CD4-positive, alpha-beta T cell (primary cell): ENCODE results near the gene FAM83E. TPM values are rescaled to one million over a fixed set of nuclear protein-coding genes. Genes with fewer than 3 reads are reported as not detected.
A peak's percentile ranks its signal among the peaks of the same experiment; 100 is the strongest.

Experiments used
- ATAC-seq: fragments of 200-7000 bp; cut with Tn5 transposase; one replicate; pipeline ENCODE4 v1.10.0; 2022; ENCODE audit warnings: mild to moderate bottlenecking; ENCODE audit not compliant: poor library complexity
- CTCF ChIA-PET: fragments of 350-600 bp; sonication (Branson Sonifier 250); formaldehyde crosslinking; loops from one replicate; lab custom pipeline; 2021; ENCODE audit warnings: antibody characterized with exemption, inconsistent platforms; lab: Charles Lee
- POLR2A ChIA-PET: fragments of 350-600 bp; sonication (Branson Sonifier 250); formaldehyde crosslinking; loops from one replicate; lab custom pipeline; 2021; ENCODE audit warnings: antibody characterized with exemption, inconsistent platforms; lab: Charles Lee
- DNase-seq, 14 experiments: peaks; one replicate each; pipeline ENCODE4 v3.0.0-alpha.2; 2013 to 2020; ENCODE audit warnings: mixed read lengths in 2 of 14
- H3K27ac ChIP-seq, 2 donors: one replicate each; pipeline versions ENCODE4 v1.5.1 to v1.7.0; 2013; ENCODE audit warnings: low read length in 2 of 2, low read depth in 1 of 2, mild to moderate bottlenecking in 1 of 2
- H3K27me3 ChIP-seq, 2 experiments: 1 replicate in 1 of 2; 2 replicates in 1 of 2; pipeline versions ENCODE4 v1.6.1 to v1.7.0; 2013; ENCODE audit warnings: low read length in 2 of 2, control low read depth in 1 of 2, mild to moderate bottlenecking in 1 of 2, moderate library complexity in 1 of 2; ENCODE audit not compliant: insufficient read depth in 2 of 2, control insufficient read depth in 1 of 2
- H3K36me3 ChIP-seq: one replicate; pipeline ENCODE4 v1.6.1; 2013; ENCODE audit warnings: low read length, control low read depth; ENCODE audit not compliant: insufficient read depth
- H3K4me1 ChIP-seq: one replicate; pipeline ENCODE4 v1.6.1; 2013; ENCODE audit warnings: low read length, control low read depth; ENCODE audit not compliant: insufficient read depth
- H3K4me3 ChIP-seq: one replicate; pipeline ENCODE4 v1.5.1; 2013; ENCODE audit warnings: mild to moderate bottlenecking, low read length, moderate library complexity
- H3K9me3 ChIP-seq, 2 experiments: 1 replicate in 1 of 2; 2 replicates in 1 of 2; pipeline versions ENCODE4 v1.6.1 to v1.7.0; 2013; ENCODE audit warnings: low read length in 2 of 2, mild to moderate bottlenecking in 2 of 2, control low read depth in 1 of 2, moderate library complexity in 1 of 2; ENCODE audit not compliant: control insufficient read depth in 1 of 2, insufficient read depth in 1 of 2
- H3K27ac Mint-ChIP-seq: one replicate; pipeline ENCODE4 v1.8.0; 2020; ENCODE audit warnings: mixed read lengths
- H3K27me3 Mint-ChIP-seq: one replicate; pipeline ENCODE4 v1.8.0; 2021; ENCODE audit warnings: mixed read lengths
- H3K36me3 Mint-ChIP-seq: one replicate; pipeline ENCODE4 v1.8.0; 2021; ENCODE audit warnings: low read depth, mixed read lengths
- H3K4me1 Mint-ChIP-seq: one replicate; pipeline ENCODE4 v1.8.0; 2021; ENCODE audit warnings: low read depth, mixed read lengths
- H3K4me3 Mint-ChIP-seq: one replicate; pipeline ENCODE4 v1.8.0; 2020; ENCODE audit warnings: mild to moderate bottlenecking, mixed read lengths
- H3K9me3 Mint-ChIP-seq: one replicate; pipeline ENCODE4 v1.8.0; 2020; ENCODE audit warnings: mixed read lengths
- CTCF ChIP-seq: fragments of 200-600 bp; IDR thresholded peaks from one replicate; pipeline ENCODE4 v1.8.0; 2022; ENCODE audit warnings: antibody characterized with exemption, mild to moderate bottlenecking
- intact Hi-C, 2 experiments: fragments of 100-400 bp; cut with DNase I in 1 of 2; cut with micrococcal nuclease in 1 of 2; formaldehyde crosslinking; loops; one replicate each; pipeline versions ENCODE4 v1.15.1 to v1.9.0; 2023 to 2025; cut with DNase I, micrococcal nuclease
- total RNA-seq, 174 experiments: library from RNA in 2 of 174; stranded (reverse) in 2 of 174; gene quantifications; one replicate each; pipeline ENCODE4 v1.2.3 and lab custom pipeline; 2021 to 2026

FAM83E gene
- total RNA-seq, 2 experiments from 2014 or later = 1.6 to 2.6 TPM

DNA sequence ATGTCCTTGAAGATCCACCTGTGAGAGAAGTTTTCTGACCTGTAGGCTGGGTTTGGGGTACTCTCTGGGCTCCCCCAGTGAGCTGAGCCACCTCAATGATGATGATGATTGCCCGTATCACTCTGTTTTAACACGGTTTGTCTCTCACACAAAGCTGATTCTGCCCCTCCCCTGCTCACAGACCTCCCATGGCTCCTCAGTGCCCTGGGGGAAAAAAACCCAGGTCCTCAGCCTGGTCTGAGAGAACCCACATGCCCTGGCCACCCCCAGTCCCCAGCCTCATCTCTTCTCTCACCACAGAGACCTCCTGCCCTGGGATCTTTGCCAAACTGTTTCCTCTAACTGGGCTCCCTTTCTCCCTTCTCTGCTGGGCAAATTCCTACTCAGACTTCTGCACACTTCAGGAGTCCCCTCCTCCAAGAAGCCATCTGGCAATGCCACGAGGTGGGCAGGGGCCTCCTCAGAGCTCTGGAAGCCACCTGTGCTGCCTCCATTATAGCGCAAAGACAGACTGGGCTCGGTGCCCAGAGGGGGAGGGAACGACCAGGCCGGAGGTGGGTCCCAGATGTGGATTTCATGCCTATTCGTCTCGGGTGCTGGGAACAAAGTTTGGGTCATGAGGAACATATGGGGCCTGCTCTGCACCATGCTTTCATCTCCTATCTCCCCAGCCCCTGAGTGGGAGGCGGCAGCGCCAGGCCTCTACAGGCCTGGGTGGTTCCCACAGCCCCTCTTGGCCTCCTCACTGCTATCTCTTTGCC lies 39.6 kb upstream of the FAM83E start:
- ATAC-seq (no peak), DNase-seq (no peak)
- no peak for TF ChIP-seq CTCF
- H3K4me3 ChIP-seq = no peak overlapping the region
- Mint-ChIP-seq H3K4me3 (no peak overlapping the region), H3K4me1 (peaks cover 9% of the 10 kb centered on the region), H3K27me3 (no peaks in the 10 kb centered on the region), H3K36me3 (no peaks in the 10 kb centered on the region), H3K27ac (no peak overlapping the region), H3K9me3 (no peaks in the 10 kb centered on the region)
- H3K9me3 ChIP-seq = no peaks in the 10 kb centered on the region
- ChIA-PET CTCF (no interaction called here), POLR2A (no interaction called here)
- H3K27ac ChIP-seq = no peak overlapping the region
- no peaks in the 10 kb centered on the region for H3K27me3 ChIP-seq
- peaks cover 3% of the 10 kb centered on the region for H3K4me1 ChIP-seq
- H3K36me3 ChIP-seq = no peaks in the 10 kb centered on the region
- intact Hi-C loops = no loop called here

- Histone ChIP-seq H3K4me3 (no peak overlapping the region), H3K9me3 (no peaks in the 10 kb centered on the region), H3K4me1 (peaks cover 20% of the 10 kb centered on the region), H3K27me3 (no peaks in the 10 kb centered on the region), H3K36me3 (no peaks in the 10 kb centered on the region), H3K27ac (no peak overlapping the region)
- POLR2A ChIA-PET = interaction anchor here (1.0 kb wide), 1 partner anchor 14 kb away, joined by 3 read pairs; the partner anchor contains the start of gene DBP
- H3K4me3 Mint-ChIP-seq = no peak overlapping the region
- ATAC-seq (no peak), DNase-seq (no peak)
- no peak for TF ChIP-seq CTCF
- intact Hi-C loops = no loop called here
- peaks cover 33% of the 10 kb centered on the region for H3K4me1 Mint-ChIP-seq
- no peaks in the 10 kb centered on the region for H3K36me3 Mint-ChIP-seq
- peak overlapping the region; percentile 48 for H3K27ac Mint-ChIP-seq
- CTCF ChIA-PET = no interaction called here
- H3K9me3 Mint-ChIP-seq = no peaks in the 10 kb centered on the region
- no peaks in the 10 kb centered on the region for H3K27me3 Mint-ChIP-seq
Measured at GRCh38 chr19:48651683-48652048, 36.8 kb upstream of the FAM83E start.

GRCh38 chr19:48650974-48651682 lies 36.3 kb upstream of the FAM83E start:
- intact Hi-C loops = no loop called here
- no peaks in the 10 kb centered on the region for H3K27me3 ChIP-seq
- Mint-ChIP-seq H3K4me1 (peaks cover 38% of the 10 kb centered on the region), H3K27ac (peak overlapping the region; percentile 48), H3K9me3 (no peaks in the 10 kb centered on the region), H3K27me3 (no peaks in the 10 kb centered on the region), H3K4me3 (no peak overlapping the region), H3K36me3 (no peaks in the 10 kb centered on the region)
- TF ChIP-seq CTCF = no peak
- H3K27ac ChIP-seq = no peak overlapping the region
- H3K36me3 ChIP-seq = no peaks in the 10 kb centered on the region
- peaks cover 26% of the 10 kb centered on the region for H3K4me1 ChIP-seq
- ATAC-seq (no peak), DNase-seq (no peak)
- POLR2A ChIA-PET = interaction anchor here (1.0 kb wide), 1 partner anchor 14 kb away, joined by 3 read pairs; the partner anchor contains the start of gene DBP
- CTCF ChIA-PET = interaction anchor here (0.6 kb wide), 1 partner anchor 42 kb away, joined by 4 read pairs; no protein-coding TSS in a partner anchor
- H3K9me3 ChIP-seq = no peaks in the 10 kb centered on the region
- no peak overlapping the region for H3K4me3 ChIP-seq
